H9 (cell line): ENCODE results near the gene SHISA3. TPM values are rescaled to one million over a fixed set of nuclear protein-coding genes. Genes with fewer than 3 reads are reported as not detected.

Source experiments
- DNase-seq: peaks from one replicate; pipeline ENCODE4 v3.0.0-alpha.2; 2017
- H2AFZ ChIP-seq: one replicate; pipeline ENCODE4 v1.6.1; 2013; ENCODE audit warnings: mild to moderate bottlenecking, low read length, control low read depth, moderate library complexity
- H2AK5ac ChIP-seq: 2 replicates; pipeline ENCODE4 v1.6.1; 2013; ENCODE audit warnings: low read length, control low read depth, mixed read lengths; ENCODE audit not compliant: insufficient read length
- H2BK120ac ChIP-seq: one replicate; pipeline ENCODE4 v1.6.1; 2013; ENCODE audit warnings: low read depth, mild to moderate bottlenecking, low read length, control low read depth, inconsistent platforms; ENCODE audit not compliant: poor library complexity, severe bottlenecking
- H2BK12ac ChIP-seq: 2 replicates; pipeline ENCODE4 v1.6.1; 2013; ENCODE audit warnings: low read length, control low read depth, mixed read lengths, low read depth; ENCODE audit not compliant: insufficient read length
- H2BK15ac ChIP-seq: 2 replicates; pipeline ENCODE4 v1.6.1; 2013; ENCODE audit warnings: low read depth, low read length, control low read depth
- H2BK20ac ChIP-seq: one replicate; pipeline ENCODE4 v1.6.1; 2013; ENCODE audit warnings: low read depth, mild to moderate bottlenecking, low read length, control low read depth, inconsistent platforms; ENCODE audit not compliant: poor library complexity, severe bottlenecking
- H2BK5ac ChIP-seq: 2 replicates; pipeline ENCODE4 v1.6.1; 2013; ENCODE audit warnings: low read length, control low read depth, mixed read lengths; ENCODE audit not compliant: insufficient read length
- H3K14ac ChIP-seq: 2 replicates; pipeline ENCODE4 v1.6.1; 2013; ENCODE audit warnings: low read length, control low read depth; ENCODE audit not compliant: insufficient read depth
- H3K18ac ChIP-seq: 2 replicates; pipeline ENCODE4 v1.6.1; 2013; ENCODE audit warnings: low read depth, mild to moderate bottlenecking, mixed read lengths, low read length, control low read depth; ENCODE audit not compliant: insufficient read length
- H3K23ac ChIP-seq: 2 replicates; pipeline ENCODE4 v1.6.1; 2013; ENCODE audit warnings: low read length, control low read depth, mixed read lengths, low read depth; ENCODE audit not compliant: insufficient read length
- H3K23me2 ChIP-seq: 2 replicates; pipeline ENCODE4 v1.6.1; 2013; ENCODE audit warnings: low read depth, mild to moderate bottlenecking, mixed read lengths, low read length, control low read depth; ENCODE audit not compliant: insufficient read length, poor library complexity, severe bottlenecking
- H3K27ac ChIP-seq: 2 replicates; pipeline ENCODE4 v1.5.1; 2013; ENCODE audit warnings: low read length, control low read depth, mixed read lengths, low read depth; ENCODE audit not compliant: insufficient read length
- H3K27me3 ChIP-seq: 2 replicates; pipeline ENCODE4 v1.6.1; 2013; ENCODE audit warnings: low read length, control low read depth, inconsistent platforms; ENCODE audit not compliant: insufficient read depth
- H3K4ac ChIP-seq: 2 replicates; pipeline ENCODE4 v1.6.1; 2013; ENCODE audit warnings: low read depth, mild to moderate bottlenecking, control low read depth, inconsistent platforms, low read length, moderate library complexity
- H3K4me1 ChIP-seq: 2 replicates; pipeline ENCODE4 v1.6.1; 2013; ENCODE audit warnings: low read length, control low read depth, inconsistent platforms; ENCODE audit not compliant: insufficient read depth
- H3K4me2 ChIP-seq: 2 replicates; pipeline ENCODE4 v1.6.1; 2013; ENCODE audit warnings: low read length, control low read depth, mixed read lengths; ENCODE audit not compliant: insufficient read length, insufficient read depth
- H3K56ac ChIP-seq: 2 replicates; pipeline ENCODE4 v1.6.1; 2013; ENCODE audit warnings: low read depth, mild to moderate bottlenecking, mixed read lengths, low read length, control low read depth; ENCODE audit not compliant: insufficient read length
- H3K79me1 ChIP-seq: 2 replicates; pipeline ENCODE4 v1.6.1; 2013; ENCODE audit warnings: low read depth, mild to moderate bottlenecking, moderate library complexity, low read length, control low read depth, inconsistent platforms; ENCODE audit not compliant: insufficient read depth, poor library complexity, severe bottlenecking
- H3K79me2 ChIP-seq: 2 replicates; pipeline ENCODE4 v1.6.1; 2013; ENCODE audit warnings: low read length, control low read depth, inconsistent platforms; ENCODE audit not compliant: insufficient read depth
- H3K9ac ChIP-seq: 2 replicates; pipeline ENCODE4 v1.6.1; 2013; ENCODE audit warnings: low read length, control low read depth, mixed read lengths; ENCODE audit not compliant: insufficient read length; ENCODE audit errors: extremely low read depth
- H3K9me3 ChIP-seq: one replicate; pipeline ENCODE4 v1.6.1; 2013; ENCODE audit warnings: low read depth, low read length, inconsistent platforms; ENCODE audit not compliant: control insufficient read depth
- H3T11ph ChIP-seq: one replicate; pipeline ENCODE4 v1.6.1; 2013; ENCODE audit warnings: mild to moderate bottlenecking, low read length, control low read depth, inconsistent platforms
- H4K20me1 ChIP-seq: one replicate; pipeline ENCODE4 v1.6.1; 2013; ENCODE audit not compliant: control insufficient read depth, insufficient read length, insufficient read depth
- H4K5ac ChIP-seq: 2 replicates; pipeline ENCODE4 v1.6.1; 2013; ENCODE audit warnings: low read depth, mild to moderate bottlenecking, mixed read lengths, low read length, control low read depth; ENCODE audit not compliant: insufficient read length
- H4K8ac ChIP-seq: replicated peaks from 2 replicates; pipeline ENCODE4 v1.6.1; 2013; ENCODE audit warnings: low read length, control low read depth, mixed read lengths, low read depth; ENCODE audit not compliant: insufficient read length
- H4K91ac ChIP-seq: 2 replicates; pipeline ENCODE4 v1.6.1; 2013; ENCODE audit warnings: low read depth, mild to moderate bottlenecking, moderate library complexity, mixed read lengths, low read length, control low read depth; ENCODE audit not compliant: insufficient read length
- H3K27ac Mint-ChIP-seq, 3 experiments: 2 replicates in 2 of 3; 3 replicates in 1 of 3; pipeline ENCODE4 v1.8.0; 2020 to 2021; ENCODE audit warnings: mixed read lengths in 3 of 3, mild to moderate bottlenecking in 1 of 3, moderate library complexity in 1 of 3
- H3K27me3 Mint-ChIP-seq: 2 replicates; pipeline ENCODE4 v1.8.0; 2021; ENCODE audit warnings: low read depth, mild to moderate bottlenecking, moderate library complexity, mixed read lengths
- H3K36me3 Mint-ChIP-seq, 3 experiments: 2 replicates in 2 of 3; 3 replicates in 1 of 3; pipeline ENCODE4 v1.8.0; 2020 to 2021; ENCODE audit warnings: low read depth in 3 of 3, mixed read lengths in 3 of 3; ENCODE audit not compliant: insufficient read depth in 1 of 3
- H3K4me1 Mint-ChIP-seq, 2 experiments: 2 replicates each; pipeline ENCODE4 v1.8.0; 2020; ENCODE audit warnings: mixed read lengths in 2 of 2
- H3K4me3 Mint-ChIP-seq, 2 experiments: 2 replicates in 1 of 2; 3 replicates in 1 of 2; pipeline ENCODE4 v1.8.0; 2020 to 2021; ENCODE audit warnings: mild to moderate bottlenecking in 2 of 2, mixed read lengths in 2 of 2, moderate library complexity in 1 of 2
- H3K9me3 Mint-ChIP-seq, 2 experiments: 2 replicates in 1 of 2; 3 replicates in 1 of 2; pipeline ENCODE4 v1.8.0; 2020; ENCODE audit warnings: mild to moderate bottlenecking in 2 of 2, mixed read lengths in 2 of 2, moderate library complexity in 1 of 2
- total RNA-seq: library from RNA; stranded (reverse); gene quantifications from 2 replicates; pipeline ENCODE4 v1.2.1, GENCODE V29; 2021
- TF ChIP-seq, protein P1 (sequence below): fragments of 200-600 bp; sonication (generic); conservative IDR thresholded peaks from 3 replicates; pipeline ENCODE4 v1.8.0; 2021; ENCODE audit warnings: antibody characterized with exemption, mild to moderate bottlenecking

Gene SHISA3
- total RNA-seq, 1 experiment from 2014 or later: 1.7 TPM

- Histone ChIP-seq H3K14ac (no peak overlapping the region), H3K4me2 (no peak overlapping the region), H2BK12ac (no peak overlapping the region), H3K4ac (no peak overlapping the region), H2BK5ac (no peak overlapping the region), H3K79me1 (no peaks in the 10 kb centered on the region), H2BK15ac (no peak overlapping the region), H4K20me1 (no peaks in the 10 kb centered on the region), H3K56ac (no peak overlapping the region), H3K23ac (no peak overlapping the region), H3T11ph (no peak overlapping the region), H3K9me3 (no peaks in the 10 kb centered on the region), H2BK120ac (no peak overlapping the region), H3K27me3 (no peaks in the 10 kb centered on the region), H3K79me2 (no peaks in the 10 kb centered on the region; the same call in 1 of the 2 replicates), H3K18ac (no peak overlapping the region), H2BK20ac (no peak overlapping the region), H3K4me1 (no peaks in the 10 kb centered on the region), H4K8ac (no peak overlapping the region), H2AFZ (no peak overlapping the region), H4K91ac (no peak overlapping the region), H4K5ac (no peak overlapping the region), H3K27ac (no peak overlapping the region), H3K9ac (no peak overlapping the region), H3K23me2 (no peaks in the 10 kb centered on the region), H2AK5ac (no peak overlapping the region)
- peaks cover 0 to 6% (median 0%) of the 10 kb centered on the region in 3 experiments; a peak in 3 of 7 replicates for H3K36me3 Mint-ChIP-seq
- no peak for DNase-seq
- peaks cover 5% of the 10 kb centered on the region in 2 experiments; a peak in 2 of 5 replicates for H3K9me3 Mint-ChIP-seq
- H3K4me1 Mint-ChIP-seq: no peaks in the 10 kb centered on the region
- H3K4me3 Mint-ChIP-seq: no peak overlapping the region
- peaks cover 3% of the 10 kb centered on the region; the same call in 1 of the 2 replicates for H3K27me3 Mint-ChIP-seq
- H3K27ac Mint-ChIP-seq: no peak overlapping the region
- TF ChIP-seq, protein P1, sequence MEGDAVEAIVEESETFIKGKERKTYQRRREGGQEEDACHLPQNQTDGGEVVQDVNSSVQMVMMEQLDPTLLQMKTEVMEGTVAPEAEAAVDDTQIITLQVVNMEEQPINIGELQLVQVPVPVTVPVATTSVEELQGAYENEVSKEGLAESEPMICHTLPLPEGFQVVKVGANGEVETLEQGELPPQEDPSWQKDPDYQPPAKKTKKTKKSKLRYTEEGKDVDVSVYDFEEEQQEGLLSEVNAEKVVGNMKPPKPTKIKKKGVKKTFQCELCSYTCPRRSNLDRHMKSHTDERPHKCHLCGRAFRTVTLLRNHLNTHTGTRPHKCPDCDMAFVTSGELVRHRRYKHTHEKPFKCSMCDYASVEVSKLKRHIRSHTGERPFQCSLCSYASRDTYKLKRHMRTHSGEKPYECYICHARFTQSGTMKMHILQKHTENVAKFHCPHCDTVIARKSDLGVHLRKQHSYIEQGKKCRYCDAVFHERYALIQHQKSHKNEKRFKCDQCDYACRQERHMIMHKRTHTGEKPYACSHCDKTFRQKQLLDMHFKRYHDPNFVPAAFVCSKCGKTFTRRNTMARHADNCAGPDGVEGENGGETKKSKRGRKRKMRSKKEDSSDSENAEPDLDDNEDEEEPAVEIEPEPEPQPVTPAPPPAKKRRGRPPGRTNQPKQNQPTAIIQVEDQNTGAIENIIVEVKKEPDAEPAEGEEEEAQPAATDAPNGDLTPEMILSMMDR: no peak
Measured at GRCh38 chr4:42364266-42365053, 32.8 kb upstream of the SHISA3 start.
